ENCODE results near the gene HS3ST6. TPM values are rescaled to one million over a fixed set of nuclear protein-coding genes. Genes with fewer than 3 reads are reported as not detected.

HS3ST6 gene
- total and polyA plus RNA-seq, 9 of the 15 experiments (the other 6 are each of a cell fraction or from before 2014, with no cell fraction given), result not detected

- ChIA-PET CTCF (ENCODE audit: low intra/inter-chr PET ratio) (no interaction called here), POLR2A (interaction anchor here (1.0 to 1.6 kb wide), 2 partner anchors 16 to 33 kb away, joined by 3 read pairs; partner anchors contain the start of gene MEIOB)
- WGBS (ENCODE audit: insufficient coverage, low coverage, missing lambda C conversion rate), result 48% methylated on average over 11 of the region's 14 CpGs
- no TSS peak for BruUV-seq (replicated peaks)
- Histone ChIP-seq H3K4me2 (ENCODE audit: insufficient read depth, low read length) (no peak overlapping the region), H3K36me3 (ENCODE audit: control insufficient read depth, insufficient read depth, low read length) (no peaks in the 10 kb centered on the region), H3K27ac (ENCODE audit: extremely low read depth, low read depth, low read length) (no peak overlapping the region), H3K27me3 (ENCODE audit: control insufficient read depth in 2 of 2, insufficient read depth in 2 of 2, low read length in 2 of 2) (peaks cover 13 to 30% of the 10 kb centered on the region in 2 experiments; a peak in 4 of 5 replicates), H3K4me1 (replicated peaks in 1 of 2; ENCODE audit: control insufficient read depth in 2 of 2, insufficient read depth in 2 of 2, low read length in 2 of 2) (peaks cover 0 to 2% of the 10 kb centered on the region in 2 experiments; a peak in 1 of 5 replicates), H2AFZ (ENCODE audit: low read depth, low read length) (no peak overlapping the region), H3K79me2 (ENCODE audit: control insufficient read depth, insufficient read depth, low read length) (no peaks in the 10 kb centered on the region), H4K20me1 (replicated peaks; ENCODE audit: control insufficient read depth, insufficient read depth, low read length) (no peaks in the 10 kb centered on the region), H3K9me1 (ENCODE audit: control insufficient read depth, insufficient read depth, low read length) (no peaks in the 10 kb centered on the region), H3K4me3 (no peak overlapping the region), H3K9ac (ENCODE audit: insufficient read depth in 1 of 2, low read depth in 2 of 2, low read length in 2 of 2) (no peak overlapping the region), H3K9me3 (replicated peaks; ENCODE audit: control insufficient read depth, insufficient read depth, low read depth, low read length) (no peaks in the 10 kb centered on the region)
- ATAC-seq (peak; percentile 62), DNase-seq (ENCODE audit: extremely low read depth in 1 of 4, low spot score in 3 of 4) (peak in 2 of 4 experiments; percentile 6 to 9), FAIRE-seq (no peak)
- in situ Hi-C loops (cut with MboI) (no loop called here), intact Hi-C loops (cut with micrococcal nuclease) (no loop called here)
- TF ChIP-seq ERF (CRISPR knock-in tag; IDR thresholded peaks at IDR 0.05) (no peak), TOE1 (IDR thresholded peaks at IDR 0.05; ENCODE audit: borderline replicate concordance) (no peak), TOE1 (CRISPR knock-in tag; IDR thresholded peaks at IDR 0.05; ENCODE audit: borderline replicate concordance, low read depth) (no peak), KHSRP (IDR thresholded peaks at IDR 0.05) (no peak), SRSF9 (IDR thresholded peaks at IDR 0.05; ENCODE audit: borderline replicate concordance, low read depth, low read length) (no peak), TAF15 (IDR thresholded peaks at IDR 0.05; ENCODE audit: low read depth, low read length) (no peak), GABPB1 (CRISPR knock-in tag; IDR thresholded peaks at IDR 0.05) (no peak), ZBTB33 (CRISPR knock-in tag; IDR thresholded peaks at IDR 0.05) (peak; percentile 91), ZC3H11A (IDR thresholded peaks at IDR 0.05; ENCODE audit: low read depth, low read length) (no peak), CBX5 (IDR thresholded peaks at IDR 0.05; ENCODE audit: borderline replicate concordance, low read depth) (no peak), HDAC1 (IDR thresholded peaks at IDR 0.05) (no peak), CTBP1 (IDR thresholded peaks at IDR 0.05; ENCODE audit: borderline replicate concordance) (no peak), ZNF232 (CRISPR knock-in tag; IDR thresholded peaks at IDR 0.05) (no peak), KLF10 (CRISPR knock-in tag; IDR thresholded peaks at IDR 0.05) (no peak), USF1 (CRISPR knock-in tag; IDR thresholded peaks at IDR 0.05) (no peak), CTCF (IDR thresholded peaks at IDR 0.05 in 2 of 3, conservative IDR thresholded peaks at IDR 0.05 in 1 of 3; ENCODE audit: insufficient read depth in 2 of 3, low read depth in 1 of 3, low read length in 3 of 3) (no peak), JUND (IDR thresholded peaks at IDR 0.05; ENCODE audit: borderline replicate concordance, low read depth, low read length) (0 out of 2 replicates have a peak, but pooled peaks have one; percentile 3), JUND (tag; IDR thresholded peaks at IDR 0.05; ENCODE audit: borderline replicate concordance, low read depth, low read length) (no peak), RB1 (IDR thresholded peaks at IDR 0.05; ENCODE audit: low read depth) (no peak), NBN (IDR thresholded peaks at IDR 0.05; ENCODE audit: low read depth) (no peak), ZBTB17 (CRISPR knock-in tag; IDR thresholded peaks at IDR 0.05) (no peak)
Measured at GRCh38 chr16:1887711-1888354, 30.4 kb downstream of the HS3ST6 start.
